VCaP (cell line): ENCODE data around the gene ANKLE1.

Experiments used
- H3K27ac ChIP-seq: fragments of 450-650 bp; 2 replicates; pipeline ENCODE4 v1.5.1; 2017
- CTCF ChIP-seq: fragments of 450-650 bp; conservative IDR thresholded peaks from 2 replicates; pipeline ENCODE4 v1.5.1; 2017; ENCODE audit warnings: mild to moderate bottlenecking, moderate library complexity

The ANKLE1 gene

DNA sequence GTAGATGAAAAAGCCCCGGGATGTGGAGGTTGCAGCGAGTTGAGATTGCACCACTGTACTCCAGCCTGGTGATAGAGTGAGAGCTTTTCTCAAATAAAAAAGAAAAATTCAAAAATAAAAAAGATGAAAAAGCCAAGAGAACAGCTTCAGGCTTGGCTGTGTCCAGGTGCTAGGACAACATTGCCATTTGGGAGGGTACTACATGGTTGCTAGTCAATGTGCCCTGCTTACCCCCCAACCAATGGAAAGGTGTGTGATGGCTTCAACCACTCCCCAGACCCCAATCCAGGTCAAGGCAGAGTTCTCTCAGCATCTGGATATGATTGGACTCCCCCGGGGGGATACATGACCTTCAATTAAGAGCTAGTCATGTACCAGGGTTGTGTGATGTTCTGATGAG, 2.3 kb upstream of the ANKLE1 start:
- TF ChIP-seq CTCF, result no peak
- no peak overlapping the region for H3K27ac ChIP-seq

GRCh38 chr19:17282488-17283125, 906 bp downstream of the ANKLE1 start:
- TF ChIP-seq CTCF, result peak; percentile 96
- peak overlapping the region; percentile 22; the same call in 1 of the 2 replicates for H3K27ac ChIP-seq

DNA sequence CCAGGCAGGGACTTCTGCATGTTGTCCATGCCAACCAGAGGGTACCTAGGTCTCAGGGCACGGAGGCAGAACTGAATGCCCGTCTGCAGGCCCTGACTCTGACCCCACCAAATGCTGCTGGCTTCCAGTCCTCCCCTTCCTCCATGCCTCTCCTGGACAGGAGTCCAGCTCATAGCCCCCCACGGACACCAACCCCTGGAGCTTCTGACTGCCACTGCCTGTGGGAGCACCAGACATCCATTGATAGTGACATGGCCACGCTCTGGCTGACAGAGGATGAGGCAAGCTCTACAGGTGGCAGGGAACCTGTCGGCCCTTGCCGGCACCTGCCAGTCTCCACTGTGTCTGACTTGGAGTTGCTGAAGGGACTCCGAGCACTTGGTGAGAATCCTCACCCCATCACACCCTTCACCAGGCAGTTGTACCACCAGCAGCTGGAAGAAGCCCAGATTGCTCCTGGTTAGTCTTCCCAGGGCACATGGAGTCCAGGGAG, 1.8 kb downstream of the ANKLE1 start:
- H3K27ac ChIP-seq, result no peak overlapping the region
- no peak for TF ChIP-seq CTCF

- TF ChIP-seq CTCF, result no peak
- no peak overlapping the region for H3K27ac ChIP-seq
Measured at GRCh38 chr19:17285415-17286135, 3.9 kb downstream of the ANKLE1 start.

- no peak overlapping the region for H3K27ac ChIP-seq
- TF ChIP-seq CTCF, result no peak
Measured at GRCh38 chr19:17286263-17286662, 4.6 kb downstream of the ANKLE1 start.

GRCh38 chr19:17286752-17287151, 5.1 kb downstream of the ANKLE1 start:
- H3K27ac ChIP-seq, result no peak overlapping the region
- no peak for TF ChIP-seq CTCF

GRCh38 chr19:17289489-17289888, 7.8 kb downstream of the ANKLE1 start:
- no peak overlapping the region; the same call in 1 of the 2 replicates for H3K27ac ChIP-seq
- no peak for TF ChIP-seq CTCF
